Stomach (tissue), 4 donors: ENCODE data around the gene IMPACT.

Experiments
- POLR2AphosphoS5 ChIP-seq, 3 donors: sonication (generic); formaldehyde crosslinking; IDR thresholded peaks; one replicate each; pipeline ENCODE4 v1.6.1; 2016; ENCODE audit warnings: antibody characterized with exemption in 3 of 3
- TF ChIP-seq, protein P1 (sequence below), 7 experiments: fragments of 450-650 bp in 4 of 7; fragments of 200-600 bp in 3 of 7; sonication (generic) in 3 of 7; IDR thresholded peaks; one replicate each; pipeline ENCODE4 v1.5.1; 2016 to 2019; ENCODE audit warnings: antibody characterized with exemption in 7 of 7, control low read depth in 2 of 7, mild to moderate bottlenecking in 1 of 7

DNA sequence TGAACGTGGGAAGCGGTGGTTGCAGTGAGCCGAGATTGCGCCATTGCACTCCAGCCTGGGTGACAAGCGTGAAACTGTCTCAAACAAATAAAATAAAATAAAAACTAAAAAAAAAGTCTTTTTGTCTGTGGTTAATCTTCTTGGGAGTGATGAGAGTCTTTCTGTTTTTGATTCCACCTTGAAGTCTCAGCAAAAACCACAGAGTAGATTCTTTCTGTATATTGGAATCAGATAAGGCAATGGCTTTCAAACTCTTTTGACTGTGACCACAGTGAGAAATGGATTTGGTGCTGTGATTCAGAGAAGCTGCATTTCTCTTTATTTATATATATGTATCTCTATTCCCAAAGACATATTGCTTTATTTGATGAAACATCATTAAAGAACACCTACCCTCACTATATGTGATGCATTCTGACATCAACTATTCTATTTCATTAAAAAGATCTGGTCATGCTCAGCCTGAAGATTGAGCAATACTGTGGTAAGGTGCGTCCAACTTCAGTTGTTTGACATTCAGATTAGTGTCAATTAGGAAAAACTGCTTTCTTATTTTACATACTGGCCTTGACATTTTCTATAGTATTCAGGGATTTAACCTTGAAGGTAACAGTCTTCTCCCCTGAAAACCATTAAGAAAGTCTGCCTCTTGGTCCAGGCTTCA, 49.6 kb downstream of the IMPACT start:
- TF ChIP-seq, protein P1, sequence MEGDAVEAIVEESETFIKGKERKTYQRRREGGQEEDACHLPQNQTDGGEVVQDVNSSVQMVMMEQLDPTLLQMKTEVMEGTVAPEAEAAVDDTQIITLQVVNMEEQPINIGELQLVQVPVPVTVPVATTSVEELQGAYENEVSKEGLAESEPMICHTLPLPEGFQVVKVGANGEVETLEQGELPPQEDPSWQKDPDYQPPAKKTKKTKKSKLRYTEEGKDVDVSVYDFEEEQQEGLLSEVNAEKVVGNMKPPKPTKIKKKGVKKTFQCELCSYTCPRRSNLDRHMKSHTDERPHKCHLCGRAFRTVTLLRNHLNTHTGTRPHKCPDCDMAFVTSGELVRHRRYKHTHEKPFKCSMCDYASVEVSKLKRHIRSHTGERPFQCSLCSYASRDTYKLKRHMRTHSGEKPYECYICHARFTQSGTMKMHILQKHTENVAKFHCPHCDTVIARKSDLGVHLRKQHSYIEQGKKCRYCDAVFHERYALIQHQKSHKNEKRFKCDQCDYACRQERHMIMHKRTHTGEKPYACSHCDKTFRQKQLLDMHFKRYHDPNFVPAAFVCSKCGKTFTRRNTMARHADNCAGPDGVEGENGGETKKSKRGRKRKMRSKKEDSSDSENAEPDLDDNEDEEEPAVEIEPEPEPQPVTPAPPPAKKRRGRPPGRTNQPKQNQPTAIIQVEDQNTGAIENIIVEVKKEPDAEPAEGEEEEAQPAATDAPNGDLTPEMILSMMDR (IDR thresholded peaks at IDR 0.05): no peak
- TF ChIP-seq POLR2AphosphoS5 (IDR thresholded peaks at IDR 0.05): no peak
